ENCODE measurements around the gene BUD13.

The BUD13 gene

DNA sequence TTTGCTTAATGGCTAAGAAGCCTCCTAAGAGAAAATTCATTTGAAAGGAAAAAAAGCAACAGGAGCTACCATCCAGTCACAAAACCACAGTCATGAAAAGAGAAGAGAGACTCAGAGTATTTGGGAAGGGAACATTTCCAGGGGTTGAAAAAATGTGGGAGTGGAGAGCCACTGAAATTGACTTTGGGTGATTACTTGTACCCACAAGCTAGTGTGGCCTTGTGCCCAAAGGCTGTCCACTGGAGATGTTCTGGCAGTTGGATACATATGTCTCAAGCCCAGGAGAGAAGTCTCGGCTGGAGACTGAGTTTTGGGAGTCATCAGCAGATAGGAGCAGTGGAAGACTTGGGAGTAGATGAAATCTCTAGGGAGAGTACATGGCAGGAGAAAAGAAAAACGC, 22.1 kb upstream of the BUD13 start:
- DNase-seq (ENCODE audit: low read depth): no peak
- H3K4me3 ChIP-seq (ENCODE audit: low read depth, low read length): no peak overlapping the region

DNA sequence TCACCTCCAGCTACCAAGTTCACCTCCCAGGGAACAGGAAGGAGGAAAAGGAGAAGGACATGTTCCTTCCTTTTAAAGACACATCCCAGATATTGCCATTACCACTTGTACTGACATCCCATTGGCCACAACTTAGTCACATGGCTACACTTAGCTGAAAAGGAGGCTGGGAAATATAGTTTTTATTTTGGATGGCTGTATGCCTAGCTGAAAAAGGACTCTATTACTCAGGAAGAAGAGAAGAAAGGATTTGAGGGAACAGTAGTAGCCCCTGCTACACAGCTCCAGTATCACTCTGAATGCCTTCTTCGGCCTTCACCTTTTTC, 20.9 kb upstream of the BUD13 start:
- no peak for DNase-seq (ENCODE audit: low read depth)
- H3K4me3 ChIP-seq (ENCODE audit: low read depth, low read length): no peak overlapping the region

DNA sequence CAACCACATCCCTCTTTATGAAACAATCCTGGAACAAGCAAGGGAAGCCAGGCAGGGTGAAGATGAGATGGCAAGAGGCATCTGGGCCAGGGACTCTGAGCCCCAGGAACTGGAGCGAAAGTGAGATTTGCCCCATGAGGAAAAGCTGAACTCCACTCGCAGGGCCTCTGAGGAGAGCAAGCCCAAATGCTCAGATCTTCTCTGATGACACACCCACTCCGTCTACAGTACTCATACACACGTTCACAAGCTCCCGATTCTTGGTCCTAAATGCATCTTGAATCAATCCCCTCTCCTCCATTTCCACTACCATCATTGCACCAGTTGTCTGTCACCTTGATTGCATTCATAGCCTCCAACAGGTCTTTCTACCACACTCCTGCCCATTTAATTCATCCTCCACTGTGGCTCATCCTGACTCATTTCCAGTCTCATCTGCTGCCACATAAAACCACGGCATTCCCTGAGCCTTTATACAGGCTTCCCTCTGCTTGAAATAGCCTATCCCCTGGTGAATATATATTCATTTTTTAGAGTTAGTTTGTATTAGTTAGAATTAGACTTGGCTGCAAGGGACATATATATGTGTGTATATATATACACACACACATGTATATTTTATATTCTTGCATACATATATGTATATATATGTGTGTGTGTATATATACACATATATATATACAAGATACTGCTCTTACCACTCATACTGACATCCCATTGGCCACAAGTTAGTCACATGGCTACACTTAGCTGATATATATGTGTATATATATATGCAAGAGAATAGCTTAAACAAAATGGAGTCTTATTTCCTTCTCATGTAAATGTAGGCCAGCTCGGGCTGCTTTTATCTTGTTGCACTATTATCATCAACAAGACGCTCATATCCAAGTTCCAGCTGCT, 20.3 kb upstream of the BUD13 start:
- H3K4me3 ChIP-seq (ENCODE audit: low read depth, low read length): no peak overlapping the region
- DNase-seq (ENCODE audit: low read depth): peak; percentile 48

DNA sequence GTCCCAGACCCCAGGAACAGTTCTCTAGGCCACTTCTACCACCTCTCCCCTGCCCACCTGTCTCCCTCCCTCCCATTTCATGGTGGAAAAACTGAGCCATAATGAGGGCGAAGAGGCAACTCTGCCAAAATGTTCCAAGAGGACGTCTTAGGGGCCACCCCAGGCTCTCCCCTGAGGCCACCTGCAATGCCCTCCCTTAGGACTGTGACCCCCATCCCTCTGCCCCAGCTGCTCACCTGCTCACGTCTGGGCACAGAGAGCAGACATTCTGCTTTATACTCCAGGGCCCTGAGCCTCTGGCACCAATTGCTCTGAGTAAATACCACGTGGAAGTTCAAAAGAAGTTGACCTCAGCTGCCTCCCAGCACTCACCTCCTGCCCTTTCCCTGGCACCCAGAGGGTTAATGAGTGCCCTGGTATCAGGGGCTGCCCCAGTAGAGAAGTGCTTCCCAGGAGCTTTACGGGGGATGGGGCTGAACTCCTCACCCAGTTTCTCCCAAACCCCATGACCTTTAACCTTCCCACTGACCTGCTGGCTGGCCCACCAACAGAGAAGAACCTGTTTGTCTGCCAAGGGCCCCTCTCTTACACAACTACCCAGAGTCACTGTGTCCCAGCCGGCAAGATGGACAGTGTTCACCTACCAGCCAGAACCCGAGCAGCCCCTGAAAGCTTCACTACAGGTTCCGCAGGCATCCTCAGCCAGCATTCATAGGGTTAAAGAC, 19.5 kb upstream of the BUD13 start:
- H3K4me3 ChIP-seq (ENCODE audit: low read depth, low read length): no peak overlapping the region

DNA sequence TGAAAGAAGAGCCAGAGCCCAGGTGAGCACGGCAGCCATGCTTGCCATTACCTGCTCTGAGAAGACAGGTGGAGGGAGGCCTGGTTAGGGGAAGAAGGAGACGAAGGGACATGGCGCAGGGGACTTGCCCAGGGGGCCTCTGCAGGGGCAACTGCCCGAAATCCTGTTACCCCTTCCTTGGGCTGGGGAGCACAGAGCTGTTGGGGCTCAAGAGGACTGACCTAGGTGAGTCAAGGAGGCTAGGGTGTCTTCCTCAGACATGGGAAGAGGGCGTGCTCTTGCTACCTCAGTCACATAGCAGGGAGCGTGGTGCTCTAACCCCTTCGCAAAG, 19.0 kb upstream of the BUD13 start, which contains the start of gene APOA5:
Gene APOA5 (minus strand): TSS at position 67 of the 331 bp plus-strand sequence. CDS start 19 bp downstream, at position 48.
- H3K4me3 ChIP-seq (ENCODE audit: low read depth, low read length): no peak within 1 kb of the TSS
- no peak for DNase-seq (ENCODE audit: low read depth)

More for the DNA sequence above, 19.5 kb upstream of the BUD13 start:
- no peak for DNase-seq (ENCODE audit: low read depth)

DNA sequence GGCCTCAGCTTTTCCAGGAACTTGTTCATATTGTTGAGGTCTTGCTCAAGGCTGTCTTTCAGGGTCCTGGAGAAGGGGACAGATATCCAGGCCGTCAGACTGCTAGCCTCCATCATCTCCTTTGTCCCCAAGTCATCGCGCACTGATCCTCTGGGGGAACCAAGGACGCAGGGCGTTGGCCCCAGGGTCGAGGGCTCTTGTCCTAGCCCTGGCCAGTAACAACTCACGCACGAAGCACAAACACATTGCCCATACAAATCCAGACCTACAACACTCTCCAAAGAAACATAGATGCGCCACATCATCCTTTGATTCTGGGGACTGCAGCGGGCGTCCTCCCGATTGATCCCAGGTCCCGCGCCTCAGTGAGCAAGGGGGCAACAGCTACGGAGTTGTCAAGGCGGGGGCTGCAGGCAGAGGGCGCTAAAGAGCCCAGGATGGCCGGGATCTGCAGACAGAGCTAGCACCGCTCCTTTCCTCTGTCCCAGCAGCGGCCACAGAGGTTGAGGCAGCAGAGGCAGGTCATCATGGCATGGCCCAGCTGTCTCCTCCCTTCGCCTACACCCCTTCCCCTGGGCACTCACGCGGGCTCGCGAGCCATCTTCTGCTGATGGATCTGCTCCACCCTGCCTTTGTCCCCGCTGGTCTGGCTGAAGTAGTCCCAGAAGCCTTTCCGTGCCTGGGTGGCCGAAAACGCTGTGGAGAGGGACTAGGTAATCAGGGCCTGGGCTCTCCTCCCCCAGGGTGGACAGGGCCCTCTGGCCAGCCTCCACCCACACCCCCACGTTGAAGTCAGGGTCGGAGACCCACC, 18.4 kb upstream of the BUD13 start:
- no peak overlapping the region for H3K4me3 ChIP-seq (ENCODE audit: low read depth, low read length)
- DNase-seq (ENCODE audit: low read depth): peak; percentile 9

DNA sequence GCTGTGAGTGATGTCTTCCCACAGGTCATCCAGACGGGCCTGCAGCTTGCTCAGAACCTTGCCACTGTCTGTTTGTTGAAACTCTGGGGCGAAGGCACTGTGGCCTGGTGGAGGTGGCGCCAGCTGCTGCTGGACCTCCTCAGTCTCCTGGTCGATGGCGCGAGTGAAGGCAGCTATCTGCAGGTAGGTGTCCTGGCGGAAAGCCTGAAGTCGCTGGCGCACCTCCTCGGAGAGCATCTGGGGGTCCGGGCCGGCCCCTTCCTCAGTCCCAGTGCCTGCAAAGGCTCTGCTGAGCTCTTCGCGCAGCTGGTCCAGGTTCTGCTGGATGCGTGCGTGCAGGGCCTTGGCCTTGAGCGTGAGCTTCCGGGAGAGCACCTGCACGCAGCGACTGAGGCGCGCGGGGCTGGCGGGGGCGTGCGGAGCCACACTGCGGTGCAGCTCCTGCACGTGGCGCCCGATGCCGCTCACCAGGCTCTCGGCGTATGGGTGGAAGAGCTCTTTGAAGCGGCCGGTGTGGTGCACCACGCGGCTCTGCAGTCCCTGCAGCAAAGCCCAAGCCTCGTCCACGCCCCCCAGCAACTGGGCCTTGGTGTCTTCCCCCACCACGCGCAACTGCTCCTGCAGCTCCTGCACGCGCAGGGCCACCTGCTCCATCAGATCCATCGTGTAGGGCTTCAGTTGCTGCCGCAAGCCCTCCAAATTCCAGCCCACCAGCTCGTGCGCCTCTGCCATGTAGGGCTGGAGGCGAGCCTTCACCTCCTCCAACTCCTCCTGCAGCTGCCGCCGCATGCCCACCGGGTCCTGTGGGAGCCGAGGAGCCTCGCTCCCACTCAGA, 17.6 kb upstream of the BUD13 start:
- no peak for DNase-seq (ENCODE audit: low read depth)
- H3K4me3 ChIP-seq (ENCODE audit: low read depth, low read length): no peak overlapping the region

DNA sequence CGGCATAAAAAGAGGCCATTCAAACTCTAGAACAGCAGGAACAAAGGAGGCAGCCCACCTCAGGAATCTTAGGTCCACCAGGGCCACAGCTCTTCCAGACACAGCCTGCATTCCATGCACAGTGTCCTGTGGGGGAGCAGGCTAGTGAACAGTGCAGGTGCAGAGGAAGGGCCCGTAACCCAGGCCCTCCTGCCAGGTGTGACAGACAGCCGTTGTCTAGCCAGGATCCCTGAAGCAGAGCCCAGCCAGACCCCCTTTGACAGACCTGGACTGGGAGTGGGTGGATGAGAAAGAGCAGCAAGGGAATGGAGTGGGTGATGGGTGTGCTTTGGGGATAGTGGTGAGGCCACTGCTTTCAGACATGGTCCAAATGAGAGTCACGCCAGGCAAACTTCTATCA, 16.2 kb upstream of the BUD13 start:
- no peak for DNase-seq (ENCODE audit: low read depth)
- no peak overlapping the region for H3K4me3 ChIP-seq (ENCODE audit: low read depth, low read length)

DNA sequence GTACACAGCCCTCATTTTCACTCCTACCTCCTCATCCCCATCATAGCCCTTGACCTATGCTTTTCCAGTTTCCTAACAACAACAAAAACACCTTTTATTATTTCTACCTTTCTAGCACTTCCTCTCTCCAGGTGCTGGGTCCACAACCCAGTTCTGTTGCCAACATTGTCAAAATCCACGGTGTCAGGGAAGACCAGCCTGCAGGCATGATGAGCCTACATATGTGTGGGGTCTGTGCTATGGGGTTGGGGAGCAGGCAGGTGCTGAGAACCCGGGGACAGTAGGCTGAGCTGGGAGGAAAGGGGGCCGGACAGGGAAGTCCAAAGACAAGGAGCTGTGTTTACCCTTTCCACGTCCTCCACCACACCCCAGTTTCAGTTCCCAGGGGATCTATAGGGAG, 15.7 kb upstream of the BUD13 start:
- no peak for DNase-seq (ENCODE audit: low read depth)
- H3K4me3 ChIP-seq (ENCODE audit: low read depth, low read length): peak overlapping the region; percentile 70

DNA sequence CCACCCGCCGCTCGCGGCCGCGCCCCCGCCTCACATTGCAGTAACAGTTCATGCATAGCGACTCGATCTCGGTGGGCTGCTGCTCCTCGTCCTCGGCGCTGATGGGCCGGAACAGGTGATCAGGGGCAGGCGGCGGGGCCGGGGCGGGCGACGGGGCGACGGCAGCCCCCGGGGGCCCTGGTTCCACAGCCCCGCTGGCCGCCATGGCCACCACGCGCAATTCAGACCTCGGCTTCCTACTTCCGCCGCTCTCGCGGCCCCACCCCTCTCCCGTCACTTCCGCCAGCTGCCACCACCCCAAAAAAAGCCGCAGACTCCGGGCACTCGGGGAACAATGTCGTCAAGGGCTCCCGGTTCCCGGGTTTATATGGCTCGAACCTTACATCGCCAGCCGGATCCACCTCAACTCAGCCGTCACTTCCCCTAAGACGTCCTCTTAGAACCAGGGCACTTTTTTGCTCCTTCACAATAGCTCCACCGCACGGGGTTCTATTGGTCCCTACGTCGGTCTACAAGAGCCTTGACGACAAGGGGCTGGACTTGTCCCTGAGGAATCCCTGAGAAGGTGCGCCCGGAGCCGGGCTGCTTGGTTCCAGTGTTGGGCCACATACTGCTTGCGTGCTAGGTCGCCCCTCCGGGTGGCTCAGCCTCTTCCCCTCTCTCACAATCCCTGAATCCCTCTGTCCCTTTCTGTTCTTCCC, 15.1 kb upstream of the BUD13 start, which contains the start of gene ZPR1:
Gene ZPR1 (minus strand): TSS at position 238 of the 701 bp plus-strand sequence. CDS start 33 bp downstream, at position 205.
- DNase-seq (ENCODE audit: low read depth): no peak
- peak within 1 kb of the TSS; percentile 70 for H3K4me3 ChIP-seq (ENCODE audit: low read depth, low read length)

DNA sequence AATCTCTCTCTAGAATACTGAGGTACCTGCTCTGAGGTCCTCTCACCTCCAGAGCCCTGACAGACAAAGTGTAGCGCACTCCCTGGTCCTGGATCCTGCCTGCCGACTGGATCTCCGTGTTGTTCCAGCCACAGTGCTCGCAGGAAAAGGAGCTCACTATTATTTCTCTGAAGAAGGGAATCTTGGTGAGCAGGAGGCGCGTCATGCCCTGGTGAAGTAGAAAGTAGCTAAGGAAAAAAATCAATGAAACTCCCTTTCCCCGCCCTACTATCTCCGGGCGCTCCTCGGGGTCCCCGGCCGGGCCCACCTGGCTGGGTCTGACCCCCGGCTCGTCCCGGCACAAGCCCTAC, 14.6 kb upstream of the BUD13 start:
- no peak for DNase-seq (ENCODE audit: low read depth)
- peak overlapping the region; percentile 70 for H3K4me3 ChIP-seq (ENCODE audit: low read depth, low read length)

DNA sequence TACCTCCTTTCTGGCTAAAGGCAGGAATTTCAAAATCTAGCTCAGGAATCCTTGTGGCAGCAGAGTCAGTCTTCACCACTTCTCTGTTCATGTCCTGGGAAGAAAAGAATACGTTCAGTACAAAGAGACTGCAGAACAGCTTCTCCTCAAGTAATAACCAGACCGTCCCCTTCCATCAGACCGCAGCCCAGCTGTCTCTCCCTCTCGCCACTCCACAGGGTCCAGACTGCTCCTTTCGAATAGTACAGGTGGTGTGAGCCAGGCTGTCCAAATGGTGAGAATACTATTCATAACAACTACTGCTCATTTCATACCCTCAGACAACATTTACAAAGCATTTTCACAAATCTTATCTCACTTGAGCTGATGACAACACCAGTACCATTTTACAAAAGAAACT, 14.2 kb upstream of the BUD13 start:
- no peak for DNase-seq (ENCODE audit: low read depth)
- peak overlapping the region; percentile 70 for H3K4me3 ChIP-seq (ENCODE audit: low read depth, low read length)

DNA sequence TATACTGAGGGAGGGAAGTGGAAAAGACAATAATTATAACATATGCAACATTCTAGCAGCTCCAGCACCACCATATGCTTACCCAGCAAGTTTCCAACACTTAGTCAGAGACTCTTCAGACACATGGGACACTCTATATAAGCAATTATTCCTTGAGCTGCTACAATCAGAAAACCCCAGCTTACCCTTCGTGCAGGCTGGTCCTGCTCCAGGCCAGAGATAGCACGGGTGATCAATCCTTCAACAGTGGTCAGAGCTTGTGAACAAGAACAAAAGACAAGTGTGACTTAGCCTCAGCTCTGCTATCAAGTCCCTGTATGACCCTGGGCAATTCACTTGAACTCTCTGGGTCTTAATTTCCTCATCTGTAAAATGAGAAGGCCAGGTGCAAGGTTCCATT, 13.5 kb upstream of the BUD13 start:
- no peak for DNase-seq (ENCODE audit: low read depth)
- no peak overlapping the region for H3K4me3 ChIP-seq (ENCODE audit: low read depth, low read length)

DNA sequence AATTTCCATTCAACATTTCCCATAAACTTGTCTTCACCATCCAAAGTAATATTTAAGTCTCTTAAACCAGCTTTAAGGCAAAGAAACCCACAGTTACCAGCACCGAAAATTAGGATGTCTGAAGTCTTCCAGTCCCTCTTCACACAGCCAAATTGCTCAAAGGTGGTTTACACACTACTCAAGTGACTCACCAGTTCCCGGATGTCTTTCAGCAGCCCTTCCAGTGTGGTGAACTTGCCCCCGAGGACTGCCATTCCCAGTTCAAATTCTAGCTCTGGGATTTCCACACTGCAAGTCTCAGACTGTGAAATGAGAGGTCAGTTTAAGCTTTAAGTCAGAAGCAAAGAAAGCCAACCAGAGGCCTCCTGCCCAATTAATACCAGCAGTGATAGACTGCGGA, 9.9 kb upstream of the BUD13 start:
- H3K4me3 ChIP-seq (ENCODE audit: low read depth, low read length): no peak overlapping the region
- no peak for DNase-seq (ENCODE audit: low read depth)

DNA sequence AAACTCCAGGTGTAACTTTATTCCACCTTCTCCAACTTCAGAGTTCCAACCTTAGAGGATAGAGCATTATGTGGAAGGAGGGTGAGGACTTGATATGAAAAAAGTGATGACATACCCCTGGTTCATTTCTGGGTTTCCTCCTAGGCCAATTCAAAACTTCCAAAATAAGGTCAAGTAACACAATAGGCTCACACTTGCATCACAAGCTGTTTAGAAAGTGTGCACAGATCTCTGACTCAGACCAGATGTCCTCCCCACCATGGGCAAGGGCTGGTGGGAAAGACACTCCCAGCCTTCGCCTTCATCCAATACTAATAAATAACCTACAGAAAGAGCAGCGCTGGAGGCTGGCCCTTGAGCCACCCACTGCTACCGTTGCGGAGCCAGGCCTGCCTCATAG, 5.8 kb upstream of the BUD13 start:
- H3K4me3 ChIP-seq (ENCODE audit: low read depth, low read length): no peak overlapping the region
- DNase-seq (ENCODE audit: low read depth): no peak

DNA sequence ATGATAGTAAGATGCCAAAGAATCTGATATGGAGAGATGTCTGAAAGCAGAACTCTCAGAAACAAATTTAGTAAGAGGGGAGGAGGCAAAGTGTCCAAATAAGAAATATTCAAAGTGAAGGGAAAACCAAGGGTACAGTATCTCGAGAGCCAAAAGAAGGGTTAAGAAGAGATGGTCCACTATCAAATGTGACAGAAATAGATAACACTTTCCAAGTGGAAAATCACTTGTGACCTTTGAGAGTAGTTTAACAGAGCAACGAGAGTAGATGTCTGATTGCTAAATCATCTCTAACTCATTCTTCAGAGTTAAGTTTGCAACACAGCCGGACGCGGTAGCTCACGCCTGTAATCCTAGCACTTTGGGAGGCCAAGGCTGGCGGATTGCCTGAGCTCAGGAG, 4.3 kb upstream of the BUD13 start:
- no peak for DNase-seq (ENCODE audit: low read depth)
- no peak overlapping the region for H3K4me3 ChIP-seq (ENCODE audit: low read depth, low read length)

DNA sequence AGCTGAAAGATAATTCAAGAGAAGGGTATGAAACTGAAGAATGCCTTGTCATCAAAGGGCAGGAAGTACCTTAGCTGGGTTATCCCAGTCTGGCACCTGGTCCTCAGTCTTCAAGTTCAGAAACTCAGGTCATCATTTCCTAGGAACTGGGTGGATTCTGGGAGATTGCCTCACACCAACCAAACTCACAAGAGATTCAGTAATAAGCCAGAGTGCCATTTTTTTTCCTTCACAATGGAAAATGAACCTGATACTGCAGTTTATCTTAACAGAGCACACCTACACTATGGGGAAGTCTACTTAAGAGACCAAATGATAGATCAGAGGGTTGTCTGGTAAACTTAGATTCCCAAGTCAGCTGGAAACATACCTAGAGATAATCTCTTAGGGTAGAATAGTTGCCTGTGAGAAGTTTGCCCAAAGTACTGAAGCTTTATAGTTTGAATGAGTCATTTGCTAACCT, 3.8 kb upstream of the BUD13 start:
- H3K4me3 ChIP-seq (ENCODE audit: low read depth, low read length): no peak overlapping the region
- no peak for DNase-seq (ENCODE audit: low read depth)

DNA sequence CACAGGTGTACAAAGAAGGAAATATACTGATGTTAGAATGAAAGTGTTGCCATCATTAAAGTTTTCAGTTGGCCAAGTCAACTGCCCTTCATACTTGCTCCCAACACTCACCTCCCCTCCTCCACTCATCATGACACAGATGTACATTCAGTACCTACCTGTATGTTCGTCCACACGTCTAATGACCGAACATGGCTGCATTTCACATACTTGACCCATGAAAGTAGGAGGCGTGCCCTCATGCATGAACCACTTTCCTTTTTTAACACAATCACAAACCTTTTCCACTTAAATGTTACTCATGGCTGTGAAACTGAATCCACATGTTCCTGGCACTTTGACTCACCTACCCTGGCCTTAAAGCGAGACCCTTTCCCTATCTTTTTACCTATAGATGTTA, 3.2 kb upstream of the BUD13 start:
- no peak for DNase-seq (ENCODE audit: low read depth)
- no peak overlapping the region for H3K4me3 ChIP-seq (ENCODE audit: low read depth, low read length)

DNA sequence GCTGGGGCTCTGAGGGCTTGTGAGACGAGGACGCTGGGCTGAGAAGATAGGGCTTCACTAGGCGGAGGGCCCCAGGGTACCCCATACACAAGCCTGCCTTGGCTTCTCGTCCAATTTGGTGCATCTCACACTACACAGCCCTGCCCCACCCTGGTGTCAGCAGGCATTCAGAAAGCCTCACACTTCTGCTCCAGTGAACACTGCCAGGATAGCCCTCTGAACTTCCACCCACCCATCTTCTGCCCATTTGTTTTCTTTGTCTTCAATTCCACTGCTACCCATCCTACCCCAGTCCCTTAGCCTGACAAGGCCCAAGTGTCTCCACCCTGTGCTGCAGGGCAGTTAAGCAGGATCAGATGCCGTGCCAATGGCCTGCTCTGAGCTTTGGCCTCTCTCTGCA, 1.9 kb upstream of the BUD13 start:
- DNase-seq (ENCODE audit: low read depth): no peak
- H3K4me3 ChIP-seq (ENCODE audit: low read depth, low read length): no peak overlapping the region
